HG03159 (cell line): ENCODE data around the gene CYP4F11.
"Not testable (repeated sequence)": the region's sequence is repeated elsewhere in the genome, so short reads cannot be mapped to it uniquely, and the experiment has no call there.

Source experiments
- ATAC-seq: cut with Tn5 transposase; IDR thresholded peaks from one replicate; pipeline ENCODE4 v1.9.1; 2021; ENCODE audit warnings: mild to moderate bottlenecking, moderate library complexity; ENCODE audit not compliant: unreplicated experiment

CYP4F11 gene

DNA sequence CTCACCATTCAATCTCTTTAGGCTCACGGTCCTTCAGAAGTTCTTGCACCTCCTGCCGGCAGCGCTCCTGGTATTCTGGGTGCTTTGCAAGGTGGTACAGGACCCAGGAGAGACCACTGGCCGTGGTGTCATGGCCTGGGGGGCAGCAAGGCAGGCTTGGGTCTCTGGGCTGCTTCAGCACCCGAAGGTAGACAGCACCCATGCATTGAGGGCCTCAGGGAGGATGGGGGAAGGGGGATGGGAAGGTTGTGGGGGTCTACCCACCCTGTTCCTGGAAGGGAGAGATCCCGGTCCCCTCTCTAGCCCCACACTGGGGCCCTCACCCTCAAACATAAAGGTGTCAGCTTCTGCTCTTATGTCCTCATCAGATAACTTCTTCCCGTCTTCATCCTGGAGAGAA, 48.4 kb downstream of the CYP4F11 start:
- no peak for ATAC-seq

- no peak for ATAC-seq
Measured at GRCh38 chr19:15885167-15885566, 49.2 kb downstream of the CYP4F11 start.

GRCh38 chr19:15883329-15883728, 51.0 kb downstream of the CYP4F11 start:
- ATAC-seq = not testable (repeated sequence)

DNA sequence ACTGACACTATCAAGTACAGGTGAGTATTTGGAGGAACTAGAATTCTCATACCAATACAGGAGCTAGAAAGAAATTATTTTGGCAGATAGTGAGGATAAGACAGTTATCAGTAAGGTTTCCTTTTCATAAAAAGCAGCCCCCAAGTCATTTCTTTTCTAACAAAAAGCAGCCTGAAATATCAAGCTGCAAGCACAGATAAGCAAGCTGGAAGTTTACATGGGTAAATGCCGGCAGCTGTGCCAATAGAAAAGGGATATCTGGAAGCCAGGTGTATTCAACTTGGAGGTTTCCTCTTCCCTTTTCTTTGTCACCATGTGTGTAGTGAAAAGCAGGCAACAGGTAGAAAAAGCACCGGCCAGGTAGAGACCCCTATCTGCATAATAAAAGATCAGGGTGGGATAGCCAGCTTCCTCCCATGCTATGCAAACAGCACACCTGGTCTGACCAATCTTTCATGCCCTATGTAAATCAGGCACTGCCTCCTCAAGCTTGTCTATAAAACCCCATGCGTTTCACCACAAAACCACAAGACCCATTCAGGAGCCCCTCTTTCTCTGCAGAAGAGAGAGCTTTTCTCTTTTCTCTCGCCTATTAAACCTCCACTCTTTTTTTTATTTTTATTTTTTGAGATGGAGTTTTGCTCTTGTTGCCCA, 59.4 kb downstream of the CYP4F11 start:
- no peak for ATAC-seq

GRCh38 chr19:15873771-15874170, 60.6 kb downstream of the CYP4F11 start:
- not testable (repeated sequence) for ATAC-seq

GRCh38 chr19:15871570-15871969, 62.8 kb downstream of the CYP4F11 start:
- no peak for ATAC-seq

- ATAC-seq = no peak
Measured at GRCh38 chr19:15869873-15870272, 64.5 kb downstream of the CYP4F11 start.

GRCh38 chr19:15869109-15869555, 65.2 kb downstream of the CYP4F11 start:
- no peak for ATAC-seq

DNA sequence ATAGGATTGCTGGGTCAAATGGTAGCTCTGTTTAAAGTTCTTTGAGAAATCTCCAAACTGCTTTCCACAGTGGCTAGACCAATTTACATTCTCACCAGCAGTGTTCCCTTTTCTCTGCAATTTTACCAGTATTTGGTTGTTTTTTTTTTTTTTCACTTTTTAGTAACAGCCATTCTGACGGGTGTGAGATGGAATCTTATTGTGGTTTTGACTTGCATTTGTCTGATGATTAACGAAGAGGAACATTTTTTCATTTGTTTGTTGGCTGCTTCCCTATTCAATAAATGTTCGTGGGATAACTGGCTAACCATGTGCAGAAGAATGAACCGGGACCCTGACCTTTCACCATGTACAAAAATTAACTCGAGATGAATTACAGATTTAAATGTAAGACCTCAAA, 67.7 kb downstream of the CYP4F11 start:
- no peak for ATAC-seq

GRCh38 chr19:15864824-15865223, 69.5 kb downstream of the CYP4F11 start:
- ATAC-seq = no peak

- ATAC-seq = no peak
Measured at GRCh38 chr19:15863272-15863671, 71.1 kb downstream of the CYP4F11 start.

GRCh38 chr19:15862444-15862843, 71.9 kb downstream of the CYP4F11 start:
- no peak for ATAC-seq
